ENCODE measurements around the gene DOHH.

GRCh38 chr19:3469638-3470499 lies 30.6 kb downstream of the DOHH start:
- TF ChIP-seq POLR2AphosphoS5 (IDR thresholded peaks at IDR 0.05; ENCODE audit: borderline replicate concordance, low read depth, low read length) (no peak), EZH2 (IDR thresholded peaks at IDR 0.05) (no peak), FOXP2 (optimal IDR thresholded peaks at IDR 0.05; ENCODE audit: control extremely low read depth, extremely low read length, insufficient read depth) (no peak)
